Neural progenitor cell (in vitro differentiated cells): ENCODE data around the gene C6orf132.

Experiments used
- EZH2 ChIP-seq: fragments of 200-600 bp; sonication (generic); IDR thresholded peaks from 2 replicates; pipeline ENCODE4 v1.6.1; 2017; ENCODE audit warnings: antibody characterized with exemption, mild to moderate bottlenecking, moderate library complexity
- EZH2phosphoT487 ChIP-seq: fragments of 200-600 bp; sonication (generic); IDR thresholded peaks from 2 replicates; pipeline ENCODE4 v1.6.1; 2017; ENCODE audit warnings: antibody characterized with exemption
- TF ChIP-seq, protein P1 (sequence below): fragments of 200-600 bp; sonication (generic); IDR thresholded peaks from 2 replicates; pipeline ENCODE4 v1.5.1; 2017; ENCODE audit warnings: antibody characterized with exemption, mild to moderate bottlenecking

DNA sequence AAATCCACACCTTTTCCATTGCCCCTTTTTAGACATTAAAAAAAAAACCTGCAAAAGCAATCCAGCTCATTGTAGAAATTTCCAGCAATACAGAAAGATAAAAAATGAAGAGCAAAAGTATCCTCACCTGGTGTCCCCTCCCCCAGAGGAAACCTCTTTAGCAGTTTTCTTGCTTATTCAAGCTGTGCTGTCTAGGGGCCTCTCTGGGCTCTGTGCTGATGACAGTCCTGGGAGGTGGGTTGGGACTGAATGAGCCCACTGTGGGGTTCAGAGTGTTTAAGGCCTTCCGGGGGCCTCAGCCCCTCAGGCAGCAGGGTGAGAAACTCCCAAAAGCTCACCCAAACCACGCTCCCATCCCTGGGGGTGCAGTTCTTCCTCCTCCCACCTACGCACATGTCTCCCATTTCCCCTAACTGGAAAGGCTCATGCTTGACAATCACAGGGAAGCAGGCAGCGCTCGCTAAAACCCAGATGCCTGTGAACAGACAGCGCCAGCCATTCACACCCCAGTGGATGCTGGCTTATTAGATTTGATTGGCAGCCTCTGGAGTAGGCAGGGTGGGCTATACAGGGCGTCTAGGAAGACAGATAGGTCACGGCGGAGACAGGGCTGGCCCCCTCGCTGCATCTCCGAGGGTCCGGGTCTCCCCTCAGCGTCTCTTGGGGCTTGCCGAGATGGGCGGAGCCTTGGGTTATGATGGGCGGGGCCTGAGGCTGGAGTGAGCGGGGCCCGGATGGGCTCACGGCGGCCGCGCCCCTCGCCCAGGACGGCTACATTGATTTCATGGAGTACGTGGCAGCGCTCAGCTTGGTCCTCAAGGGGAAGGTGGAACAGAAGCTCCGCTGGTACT, 35.3 kb upstream of the C6orf132 start:
- TF ChIP-seq, protein P1, sequence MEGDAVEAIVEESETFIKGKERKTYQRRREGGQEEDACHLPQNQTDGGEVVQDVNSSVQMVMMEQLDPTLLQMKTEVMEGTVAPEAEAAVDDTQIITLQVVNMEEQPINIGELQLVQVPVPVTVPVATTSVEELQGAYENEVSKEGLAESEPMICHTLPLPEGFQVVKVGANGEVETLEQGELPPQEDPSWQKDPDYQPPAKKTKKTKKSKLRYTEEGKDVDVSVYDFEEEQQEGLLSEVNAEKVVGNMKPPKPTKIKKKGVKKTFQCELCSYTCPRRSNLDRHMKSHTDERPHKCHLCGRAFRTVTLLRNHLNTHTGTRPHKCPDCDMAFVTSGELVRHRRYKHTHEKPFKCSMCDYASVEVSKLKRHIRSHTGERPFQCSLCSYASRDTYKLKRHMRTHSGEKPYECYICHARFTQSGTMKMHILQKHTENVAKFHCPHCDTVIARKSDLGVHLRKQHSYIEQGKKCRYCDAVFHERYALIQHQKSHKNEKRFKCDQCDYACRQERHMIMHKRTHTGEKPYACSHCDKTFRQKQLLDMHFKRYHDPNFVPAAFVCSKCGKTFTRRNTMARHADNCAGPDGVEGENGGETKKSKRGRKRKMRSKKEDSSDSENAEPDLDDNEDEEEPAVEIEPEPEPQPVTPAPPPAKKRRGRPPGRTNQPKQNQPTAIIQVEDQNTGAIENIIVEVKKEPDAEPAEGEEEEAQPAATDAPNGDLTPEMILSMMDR: no peak
- TF ChIP-seq EZH2phosphoT487 (no peak), EZH2 (no peak)
